Ishikawa (cell line): ENCODE data around the gene COL4A2.

ENCODE experiments used
- CEBPB ChIP-seq: IDR thresholded peaks from 2 replicates; pipeline ENCODE4 v1.6.1; 2012
- CREB1 ChIP-seq: IDR thresholded peaks from 2 replicates; pipeline ENCODE4 v1.6.1; 2012; ENCODE audit warnings: low read depth
- EGR1 ChIP-seq: IDR thresholded peaks from 2 replicates; pipeline ENCODE4 v1.6.1; 2012
- EP300 ChIP-seq: IDR thresholded peaks from 2 replicates; pipeline ENCODE4 v1.6.1; 2012; ENCODE audit warnings: borderline replicate concordance
- FOXM1 ChIP-seq: IDR thresholded peaks from 2 replicates; pipeline ENCODE4 v1.6.1; 2012; ENCODE audit warnings: low read depth, borderline replicate concordance
- NFIC ChIP-seq: IDR thresholded peaks from 2 replicates; pipeline ENCODE4 v1.6.1; 2012
- RAD21 ChIP-seq: IDR thresholded peaks from 2 replicates; pipeline ENCODE4 v1.6.1; 2012; ENCODE audit warnings: low read depth
- TAF1 ChIP-seq: IDR thresholded peaks from 2 replicates; pipeline ENCODE4 v1.6.1; 2012; ENCODE audit warnings: low read depth, mild to moderate bottlenecking
- TCF12 ChIP-seq: IDR thresholded peaks from 2 replicates; pipeline ENCODE4 v1.6.1; 2012; ENCODE audit warnings: low read depth
- TEAD4 ChIP-seq: IDR thresholded peaks from 2 replicates; pipeline ENCODE4 v1.6.1; 2012
- YY1 ChIP-seq: IDR thresholded peaks from 2 replicates; pipeline ENCODE4 v1.6.1; 2012; ENCODE audit warnings: low read depth
- ZBTB7A ChIP-seq: IDR thresholded peaks from 2 replicates; pipeline ENCODE4 v1.6.1; 2012; ENCODE audit warnings: low read depth
- TF ChIP-seq, protein P1 (sequence below): IDR thresholded peaks from 2 replicates; pipeline ENCODE4 v1.6.1; 2012
- TF ChIP-seq, protein P2 (sequence below): IDR thresholded peaks from 2 replicates; pipeline ENCODE4 v1.6.1; 2012
- TF ChIP-seq, protein P3 (sequence below): IDR thresholded peaks from 2 replicates; pipeline ENCODE4 v1.6.1; 2012; ENCODE audit warnings: low read depth, mild to moderate bottlenecking

COL4A2 gene

DNA sequence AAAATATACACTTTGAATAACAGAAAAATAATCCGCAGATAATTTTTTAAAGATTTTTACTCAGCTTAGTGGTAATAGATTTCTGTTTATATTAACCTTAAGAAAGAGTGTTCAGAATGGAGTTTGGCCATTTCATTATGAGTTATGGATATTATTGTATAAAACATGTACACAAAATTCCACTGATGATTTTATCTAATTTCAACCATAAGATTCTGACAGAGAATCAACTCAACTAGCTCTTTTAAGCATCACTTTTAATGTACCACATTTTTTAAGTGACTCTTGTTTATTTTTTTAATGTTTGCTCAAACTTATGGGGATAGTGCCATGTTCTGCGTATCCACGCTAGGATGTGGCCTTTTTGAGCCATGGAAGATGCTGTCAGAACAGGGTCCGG lies 75.7 kb downstream of the COL4A2 start:
- TF ChIP-seq FOXM1 = no peak
- TF ChIP-seq, protein P1, sequence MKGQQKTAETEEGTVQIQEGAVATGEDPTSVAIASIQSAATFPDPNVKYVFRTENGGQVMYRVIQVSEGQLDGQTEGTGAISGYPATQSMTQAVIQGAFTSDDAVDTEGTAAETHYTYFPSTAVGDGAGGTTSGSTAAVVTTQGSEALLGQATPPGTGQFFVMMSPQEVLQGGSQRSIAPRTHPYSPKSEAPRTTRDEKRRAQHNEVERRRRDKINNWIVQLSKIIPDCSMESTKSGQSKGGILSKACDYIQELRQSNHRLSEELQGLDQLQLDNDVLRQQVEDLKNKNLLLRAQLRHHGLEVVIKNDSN = no peak
- no peak for TF ChIP-seq TCF12
- TF ChIP-seq EP300 = no peak
- TF ChIP-seq TAF1 = no peak
- TF ChIP-seq ZBTB7A = no peak

DNA sequence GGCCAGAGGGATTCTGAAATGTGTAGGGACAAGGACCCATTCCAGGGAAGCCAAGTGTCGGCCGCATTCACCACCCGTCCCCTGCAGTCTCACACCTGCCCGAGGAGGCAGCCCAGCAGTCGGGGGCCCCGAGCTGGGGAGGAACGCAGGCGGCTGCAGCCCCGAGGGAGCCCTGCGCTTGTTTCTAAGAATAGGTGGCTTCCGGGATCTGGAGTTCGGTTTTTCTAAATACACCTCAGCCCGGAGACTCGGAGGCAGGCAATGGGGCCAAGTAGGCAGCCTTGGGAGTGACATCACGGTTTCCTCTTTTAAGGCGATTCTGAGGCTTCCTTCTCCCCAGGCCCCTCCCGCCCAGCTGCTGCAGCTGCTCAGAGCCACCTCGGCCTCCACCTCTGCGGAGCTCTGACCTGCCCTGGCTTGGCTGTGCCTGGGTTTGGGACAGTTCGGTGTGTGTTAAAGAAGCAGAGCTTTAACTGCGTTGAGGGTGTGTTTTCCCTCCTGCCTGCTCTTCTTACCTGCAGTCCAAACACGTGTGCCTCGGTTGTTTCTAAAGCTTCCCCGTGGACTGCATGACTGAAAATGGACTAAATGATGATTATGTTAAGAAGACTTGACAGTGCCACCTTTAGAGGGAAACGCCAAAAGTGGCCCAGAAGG lies 80.5 kb downstream of the COL4A2 start:
- no peak for TF ChIP-seq YY1
- TF ChIP-seq, protein P1 = no peak
- TF ChIP-seq EGR1 = no peak
- TF ChIP-seq RAD21 = no peak
- no peak for TF ChIP-seq TCF12
- no peak for TF ChIP-seq EP300
- no peak for TF ChIP-seq TAF1
- TF ChIP-seq, protein P2, sequence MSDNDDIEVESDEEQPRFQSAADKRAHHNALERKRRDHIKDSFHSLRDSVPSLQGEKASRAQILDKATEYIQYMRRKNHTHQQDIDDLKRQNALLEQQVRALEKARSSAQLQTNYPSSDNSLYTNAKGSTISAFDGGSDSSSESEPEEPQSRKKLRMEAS = no peak
- no peak for TF ChIP-seq CEBPB
- no peak for TF ChIP-seq FOXM1
- no peak for TF ChIP-seq CREB1
- TF ChIP-seq, protein P3, sequence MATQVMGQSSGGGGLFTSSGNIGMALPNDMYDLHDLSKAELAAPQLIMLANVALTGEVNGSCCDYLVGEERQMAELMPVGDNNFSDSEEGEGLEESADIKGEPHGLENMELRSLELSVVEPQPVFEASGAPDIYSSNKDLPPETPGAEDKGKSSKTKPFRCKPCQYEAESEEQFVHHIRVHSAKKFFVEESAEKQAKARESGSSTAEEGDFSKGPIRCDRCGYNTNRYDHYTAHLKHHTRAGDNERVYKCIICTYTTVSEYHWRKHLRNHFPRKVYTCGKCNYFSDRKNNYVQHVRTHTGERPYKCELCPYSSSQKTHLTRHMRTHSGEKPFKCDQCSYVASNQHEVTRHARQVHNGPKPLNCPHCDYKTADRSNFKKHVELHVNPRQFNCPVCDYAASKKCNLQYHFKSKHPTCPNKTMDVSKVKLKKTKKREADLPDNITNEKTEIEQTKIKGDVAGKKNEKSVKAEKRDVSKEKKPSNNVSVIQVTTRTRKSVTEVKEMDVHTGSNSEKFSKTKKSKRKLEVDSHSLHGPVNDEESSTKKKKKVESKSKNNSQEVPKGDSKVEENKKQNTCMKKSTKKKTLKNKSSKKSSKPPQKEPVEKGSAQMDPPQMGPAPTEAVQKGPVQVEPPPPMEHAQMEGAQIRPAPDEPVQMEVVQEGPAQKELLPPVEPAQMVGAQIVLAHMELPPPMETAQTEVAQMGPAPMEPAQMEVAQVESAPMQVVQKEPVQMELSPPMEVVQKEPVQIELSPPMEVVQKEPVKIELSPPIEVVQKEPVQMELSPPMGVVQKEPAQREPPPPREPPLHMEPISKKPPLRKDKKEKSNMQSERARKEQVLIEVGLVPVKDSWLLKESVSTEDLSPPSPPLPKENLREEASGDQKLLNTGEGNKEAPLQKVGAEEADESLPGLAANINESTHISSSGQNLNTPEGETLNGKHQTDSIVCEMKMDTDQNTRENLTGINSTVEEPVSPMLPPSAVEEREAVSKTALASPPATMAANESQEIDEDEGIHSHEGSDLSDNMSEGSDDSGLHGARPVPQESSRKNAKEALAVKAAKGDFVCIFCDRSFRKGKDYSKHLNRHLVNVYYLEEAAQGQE = no peak
- TF ChIP-seq NFIC = no peak
- TF ChIP-seq ZBTB7A = no peak
- no peak for TF ChIP-seq TEAD4

DNA sequence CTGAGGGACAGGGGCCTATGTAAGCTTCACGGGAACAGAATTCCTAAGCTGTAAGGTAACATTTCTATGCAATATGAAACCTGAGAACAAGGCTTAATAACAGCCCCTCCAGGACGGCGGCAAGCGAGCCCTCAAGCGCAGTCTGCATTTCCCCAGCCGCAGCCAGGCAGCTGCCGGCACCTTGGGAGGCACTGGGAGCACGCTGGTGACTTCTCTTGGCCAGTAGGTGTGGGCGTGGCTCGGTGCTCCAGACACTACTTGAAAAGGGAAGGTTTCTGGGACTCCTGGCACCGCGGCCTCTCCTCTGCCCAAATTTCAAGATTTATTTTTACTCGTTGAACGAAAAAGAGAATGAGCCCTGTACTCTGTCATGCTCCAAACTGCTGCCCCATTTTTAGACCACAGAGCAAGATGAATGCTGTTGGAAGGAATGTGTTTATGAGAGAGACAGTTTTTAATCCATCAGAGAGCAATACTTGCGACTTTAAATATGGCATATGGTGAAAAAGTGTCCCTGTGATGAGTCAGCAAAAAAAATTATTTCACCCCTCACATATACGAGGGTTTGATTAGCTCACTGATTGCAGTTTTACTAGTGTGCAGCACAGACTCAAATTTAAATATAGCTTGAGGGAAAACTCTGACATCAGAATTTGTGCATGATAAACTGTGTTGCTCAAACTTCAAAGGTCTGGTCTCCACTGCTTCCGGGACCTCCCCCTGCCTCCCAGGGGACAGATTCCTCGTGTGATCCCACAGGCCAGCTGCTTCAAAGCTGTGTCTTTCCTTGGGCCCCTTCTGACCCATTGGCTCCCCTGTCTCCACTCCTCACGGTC lies 81.2 kb downstream of the COL4A2 start:
- TF ChIP-seq NFIC = peak; percentile 49
- TF ChIP-seq, protein P2 = peak; percentile 69; the same call in 1 of the 2 replicates
- no peak for TF ChIP-seq EGR1
- no peak for TF ChIP-seq RAD21
- TF ChIP-seq TCF12 = peak; percentile 39; the same call in 1 of the 2 replicates
- TF ChIP-seq EP300 = peak; percentile 50; the same call in 1 of the 2 replicates
- peak; percentile 47 for TF ChIP-seq TEAD4

DNA sequence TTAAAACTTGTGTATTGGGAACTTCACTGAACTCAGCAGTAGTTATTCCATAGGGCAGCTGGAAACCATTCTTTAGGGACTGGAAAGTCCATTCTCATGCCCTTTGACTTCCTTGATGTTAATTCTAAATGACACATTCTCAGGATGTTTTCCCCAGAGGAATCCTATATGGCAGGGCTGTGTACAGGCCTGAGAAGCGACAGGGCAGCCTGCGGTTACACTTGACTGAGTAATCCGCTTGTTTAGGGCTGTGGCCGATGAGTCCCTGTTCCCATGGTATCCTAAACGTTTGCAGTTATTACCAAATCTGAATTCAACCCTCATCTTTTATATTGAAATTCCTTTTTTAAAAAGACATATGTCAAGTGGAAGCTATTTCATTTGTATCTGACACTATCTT lies 83.5 kb downstream of the COL4A2 start:
- TF ChIP-seq YY1 = no peak
- no peak for TF ChIP-seq ZBTB7A
- no peak for TF ChIP-seq TCF12
- TF ChIP-seq EGR1 = no peak
- TF ChIP-seq CREB1 = no peak
- no peak for TF ChIP-seq FOXM1
- TF ChIP-seq EP300 = no peak
- TF ChIP-seq CEBPB = no peak
- no peak for TF ChIP-seq TAF1
- no peak for TF ChIP-seq TEAD4
- TF ChIP-seq, protein P1 = no peak

DNA sequence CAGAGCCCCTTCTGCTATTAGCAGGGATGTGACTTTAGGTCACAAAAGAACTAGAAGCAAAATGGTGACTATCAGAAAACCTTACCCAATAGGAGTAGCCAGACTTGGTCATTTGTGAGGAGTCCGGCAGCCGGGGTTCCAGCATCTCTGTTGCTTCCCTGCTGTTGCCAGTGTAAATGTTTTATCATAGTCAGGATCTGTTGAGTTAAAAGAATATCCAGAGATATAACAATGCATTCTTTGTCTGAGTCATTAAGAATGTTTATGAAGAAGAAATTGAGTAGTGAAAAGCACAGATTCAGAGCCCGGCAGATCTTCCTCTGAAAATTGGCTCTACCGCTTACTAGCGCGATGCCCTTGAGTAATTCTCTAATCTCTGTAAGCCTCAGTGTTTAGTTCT lies 84.2 kb downstream of the COL4A2 start:
- no peak for TF ChIP-seq CEBPB

DNA sequence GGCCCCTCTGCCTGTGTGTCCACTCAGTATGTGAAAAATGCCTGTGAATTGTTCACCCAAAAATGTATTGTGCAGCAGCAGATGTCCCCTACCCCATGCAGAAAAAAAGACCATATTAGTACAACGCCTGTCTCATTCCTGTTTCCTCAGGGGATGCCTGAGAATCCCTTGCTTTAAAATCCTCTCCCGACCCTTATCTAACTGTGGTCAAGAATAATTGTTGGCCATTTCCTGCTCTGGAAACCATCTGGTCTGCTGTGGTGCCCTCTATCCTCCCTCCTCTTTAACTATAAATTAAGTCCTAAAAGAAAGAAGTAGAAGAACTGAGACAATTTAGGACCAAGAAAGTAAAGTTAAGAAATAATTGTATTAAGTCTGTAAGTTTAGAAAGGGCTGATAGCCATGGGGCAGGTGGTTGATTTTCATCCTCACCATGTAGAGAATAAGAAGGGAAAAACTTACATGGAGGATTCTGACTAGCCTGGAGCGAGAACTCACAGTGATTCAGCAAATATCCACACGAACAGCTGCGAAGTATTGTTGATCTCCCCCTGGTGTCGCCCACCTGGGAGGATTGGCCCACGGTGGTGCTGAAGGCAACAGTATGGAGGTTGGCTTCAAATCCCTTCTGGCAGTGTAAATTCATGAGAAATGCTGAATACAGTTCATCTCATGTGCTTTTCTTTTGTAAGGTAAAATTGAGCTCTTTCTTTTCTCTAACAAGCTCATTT lies 85.6 kb downstream of the COL4A2 start:
- TF ChIP-seq RAD21 = no peak
- TF ChIP-seq TCF12 = no peak

DNA sequence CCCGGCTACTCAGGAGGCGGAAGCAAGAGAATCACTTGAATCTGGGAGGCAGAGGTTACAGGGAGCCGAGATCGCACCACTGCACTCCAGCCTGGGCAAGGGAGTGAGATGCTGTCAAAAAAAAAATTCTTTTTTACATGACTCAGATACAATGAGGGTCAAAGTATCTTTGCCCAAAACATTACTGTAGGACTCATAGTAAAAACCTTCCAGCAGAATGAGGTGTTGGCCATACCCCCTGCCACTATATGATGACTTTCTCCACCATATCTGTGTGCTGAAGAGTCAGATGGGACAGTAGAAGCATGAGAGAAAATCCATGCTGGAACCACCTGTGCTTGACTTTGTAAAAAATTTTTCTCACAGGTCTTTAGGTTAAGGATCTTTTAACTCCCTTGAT lies 86.7 kb downstream of the COL4A2 start:
- TF ChIP-seq TEAD4 = no peak
- no peak for TF ChIP-seq EP300
- no peak for TF ChIP-seq NFIC
- no peak for TF ChIP-seq CEBPB
- TF ChIP-seq ZBTB7A = no peak
- no peak for TF ChIP-seq RAD21
- TF ChIP-seq YY1 = no peak
- no peak for TF ChIP-seq CREB1
- TF ChIP-seq FOXM1 = no peak
- TF ChIP-seq TCF12 = no peak
